ENCODE measurements around the gene DPH5. TPM values are rescaled to one million over a fixed set of nuclear protein-coding genes. Genes with fewer than 3 reads are reported as not detected.

DPH5 gene
- total RNA-seq, 1 donor from 2014 or later: 42.2 TPM

- no peak overlapping the region for H3K4me3 Mint-ChIP-seq (ENCODE audit: unreplicated experiment)
- no peaks in the 10 kb centered on the region for H3K36me3 Mint-ChIP-seq (ENCODE audit: low read depth, unreplicated experiment)
- peaks cover 32% of the 10 kb centered on the region for H3K4me1 Mint-ChIP-seq (ENCODE audit: unreplicated experiment)
- H3K27me3 Mint-ChIP-seq (ENCODE audit: unreplicated experiment): no peaks in the 10 kb centered on the region
- TF ChIP-seq, protein P1, sequence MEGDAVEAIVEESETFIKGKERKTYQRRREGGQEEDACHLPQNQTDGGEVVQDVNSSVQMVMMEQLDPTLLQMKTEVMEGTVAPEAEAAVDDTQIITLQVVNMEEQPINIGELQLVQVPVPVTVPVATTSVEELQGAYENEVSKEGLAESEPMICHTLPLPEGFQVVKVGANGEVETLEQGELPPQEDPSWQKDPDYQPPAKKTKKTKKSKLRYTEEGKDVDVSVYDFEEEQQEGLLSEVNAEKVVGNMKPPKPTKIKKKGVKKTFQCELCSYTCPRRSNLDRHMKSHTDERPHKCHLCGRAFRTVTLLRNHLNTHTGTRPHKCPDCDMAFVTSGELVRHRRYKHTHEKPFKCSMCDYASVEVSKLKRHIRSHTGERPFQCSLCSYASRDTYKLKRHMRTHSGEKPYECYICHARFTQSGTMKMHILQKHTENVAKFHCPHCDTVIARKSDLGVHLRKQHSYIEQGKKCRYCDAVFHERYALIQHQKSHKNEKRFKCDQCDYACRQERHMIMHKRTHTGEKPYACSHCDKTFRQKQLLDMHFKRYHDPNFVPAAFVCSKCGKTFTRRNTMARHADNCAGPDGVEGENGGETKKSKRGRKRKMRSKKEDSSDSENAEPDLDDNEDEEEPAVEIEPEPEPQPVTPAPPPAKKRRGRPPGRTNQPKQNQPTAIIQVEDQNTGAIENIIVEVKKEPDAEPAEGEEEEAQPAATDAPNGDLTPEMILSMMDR (IDR thresholded peaks at IDR 0.05; ENCODE audit: unreplicated experiment): no peak
- H3K27ac Mint-ChIP-seq (ENCODE audit: unreplicated experiment): no peak overlapping the region
- H3K9me3 Mint-ChIP-seq (ENCODE audit: unreplicated experiment): no peaks in the 10 kb centered on the region
- DNase-seq (ENCODE audit: low spot score): no peak
Measured at GRCh38 chr1:101066260-101066936, 40.8 kb upstream of the DPH5 start.

DNA sequence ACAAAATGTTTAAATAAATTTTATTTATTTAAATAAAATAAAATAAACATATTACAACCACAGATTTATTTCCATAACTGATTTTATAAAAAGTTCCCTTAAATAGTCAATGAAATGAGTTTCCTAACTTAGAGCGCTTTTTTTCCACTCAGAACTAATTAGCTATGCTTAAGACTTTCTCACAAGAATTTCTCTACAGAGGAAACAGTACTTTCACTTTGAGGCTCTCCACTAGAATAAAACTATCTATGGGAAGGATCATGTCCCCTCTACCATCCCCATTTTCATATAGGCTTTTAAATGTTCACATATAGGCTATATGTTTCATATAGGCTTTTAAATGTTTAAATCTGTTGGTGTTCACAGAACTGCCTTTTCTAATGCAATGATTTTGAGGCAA lies 40.0 kb upstream of the DPH5 start:
- no peaks in the 10 kb centered on the region for H3K9me3 Mint-ChIP-seq (ENCODE audit: unreplicated experiment)
- TF ChIP-seq, protein P1 (IDR thresholded peaks at IDR 0.05; ENCODE audit: unreplicated experiment): no peak
- no peaks in the 10 kb centered on the region for H3K27me3 Mint-ChIP-seq (ENCODE audit: unreplicated experiment)
- no peak for DNase-seq (ENCODE audit: low spot score)
- peaks cover 27% of the 10 kb centered on the region for H3K4me1 Mint-ChIP-seq (ENCODE audit: unreplicated experiment)
- no peak overlapping the region for H3K4me3 Mint-ChIP-seq (ENCODE audit: unreplicated experiment)
- no peak overlapping the region for H3K27ac Mint-ChIP-seq (ENCODE audit: unreplicated experiment)
- no peaks in the 10 kb centered on the region for H3K36me3 Mint-ChIP-seq (ENCODE audit: low read depth, unreplicated experiment)

DNA sequence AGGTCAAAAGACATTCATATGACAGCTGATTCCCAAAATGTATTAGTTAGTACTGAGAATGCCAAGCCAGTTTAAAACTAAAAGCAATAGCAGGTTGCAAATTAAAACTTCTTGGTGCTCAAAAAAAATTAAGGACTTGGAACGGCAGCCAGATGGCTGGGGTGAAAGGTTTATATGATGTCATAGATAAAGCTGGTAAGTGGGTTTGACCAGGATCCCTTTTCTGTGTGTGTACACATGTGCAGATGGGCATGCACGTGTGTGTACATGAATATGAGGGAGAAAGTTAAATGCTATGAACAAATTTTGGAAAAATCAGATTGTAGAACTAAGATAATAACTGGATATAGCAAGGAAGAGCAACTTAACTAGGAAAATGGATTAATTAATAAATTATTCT lies 39.1 kb upstream of the DPH5 start:
- no peaks in the 10 kb centered on the region for H3K9me3 Mint-ChIP-seq (ENCODE audit: unreplicated experiment)
- no peak overlapping the region for H3K27ac Mint-ChIP-seq (ENCODE audit: unreplicated experiment)
- no peak for DNase-seq (ENCODE audit: low spot score)
- peaks cover 28% of the 10 kb centered on the region for H3K4me1 Mint-ChIP-seq (ENCODE audit: unreplicated experiment)
- TF ChIP-seq, protein P1 (IDR thresholded peaks at IDR 0.05; ENCODE audit: unreplicated experiment): no peak
- H3K4me3 Mint-ChIP-seq (ENCODE audit: unreplicated experiment): no peak overlapping the region
- H3K27me3 Mint-ChIP-seq (ENCODE audit: unreplicated experiment): no peaks in the 10 kb centered on the region
- H3K36me3 Mint-ChIP-seq (ENCODE audit: low read depth, unreplicated experiment): no peaks in the 10 kb centered on the region

DNA sequence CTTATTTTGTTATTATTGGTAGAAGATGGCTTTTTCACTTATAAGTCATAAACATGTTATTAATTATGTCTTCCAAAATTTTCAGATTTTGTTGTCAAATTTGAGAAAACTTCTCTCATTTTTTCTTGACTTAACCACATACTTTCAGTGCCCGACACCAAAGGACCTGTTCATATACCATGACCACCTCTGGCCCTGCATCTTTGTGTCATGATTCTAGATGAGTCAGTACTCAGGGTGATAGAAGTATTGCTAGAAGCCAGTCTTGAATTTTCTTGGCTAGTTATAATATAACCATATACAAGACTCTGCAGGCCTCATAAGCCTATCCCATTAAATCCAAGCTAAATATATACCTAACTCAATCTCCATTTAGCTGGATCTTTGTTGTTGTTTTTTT lies 35.4 kb upstream of the DPH5 start:
- Mint-ChIP-seq H3K4me1 (ENCODE audit: unreplicated experiment) (peaks cover 14% of the 10 kb centered on the region), H3K9me3 (ENCODE audit: unreplicated experiment) (no peaks in the 10 kb centered on the region), H3K4me3 (ENCODE audit: unreplicated experiment) (no peak overlapping the region), H3K27me3 (ENCODE audit: unreplicated experiment) (no peaks in the 10 kb centered on the region), H3K36me3 (ENCODE audit: low read depth, unreplicated experiment) (no peaks in the 10 kb centered on the region), H3K27ac (ENCODE audit: unreplicated experiment) (no peak overlapping the region)
- TF ChIP-seq, protein P1 (IDR thresholded peaks at IDR 0.05; ENCODE audit: unreplicated experiment): no peak
- no peak for DNase-seq (ENCODE audit: low spot score)

GRCh38 chr1:101059945-101060542 lies 34.5 kb upstream of the DPH5 start:
- Mint-ChIP-seq H3K36me3 (ENCODE audit: low read depth, unreplicated experiment) (no peaks in the 10 kb centered on the region), H3K27me3 (ENCODE audit: unreplicated experiment) (no peaks in the 10 kb centered on the region), H3K27ac (ENCODE audit: unreplicated experiment) (no peak overlapping the region), H3K9me3 (ENCODE audit: unreplicated experiment) (no peaks in the 10 kb centered on the region), H3K4me1 (ENCODE audit: unreplicated experiment) (peaks cover 12% of the 10 kb centered on the region), H3K4me3 (ENCODE audit: unreplicated experiment) (no peak overlapping the region)
- no peak for DNase-seq (ENCODE audit: low spot score)
- TF ChIP-seq, protein P1 (IDR thresholded peaks at IDR 0.05; ENCODE audit: unreplicated experiment): no peak
